Measurements from ENCODE around the gene SDCCAG8.

The SDCCAG8 gene

GRCh38 chr1:243428617-243429342 lies 172.9 kb downstream of the SDCCAG8 start:
- DNase-seq = no peak

GRCh38 chr1:243431591-243431990 lies 175.8 kb downstream of the SDCCAG8 start:
- DNase-seq = no peak

- no peak for DNase-seq
Measured at GRCh38 chr1:243432136-243432535, 176.3 kb downstream of the SDCCAG8 start.

- DNase-seq = no peak
Measured at GRCh38 chr1:243433737-243434370, 178.0 kb downstream of the SDCCAG8 start.

GRCh38 chr1:243434594-243434993 lies 178.8 kb downstream of the SDCCAG8 start:
- DNase-seq = no peak

GRCh38 chr1:243435836-243436235 lies 180.0 kb downstream of the SDCCAG8 start:
- no peak for DNase-seq

GRCh38 chr1:243438146-243438545 lies 182.3 kb downstream of the SDCCAG8 start:
- DNase-seq = no peak

- no peak for DNase-seq
Measured at GRCh38 chr1:243438815-243439214, 183.0 kb downstream of the SDCCAG8 start.

GRCh38 chr1:243440406-243440805 lies 184.6 kb downstream of the SDCCAG8 start:
- no peak for DNase-seq

- no peak for DNase-seq
Measured at GRCh38 chr1:243441601-243442000, 185.8 kb downstream of the SDCCAG8 start.

- DNase-seq = no peak
Measured at GRCh38 chr1:243443557-243443956, 187.7 kb downstream of the SDCCAG8 start.

GRCh38 chr1:243447347-243447746 lies 191.5 kb downstream of the SDCCAG8 start:
- no peak for DNase-seq

GRCh38 chr1:243447844-243448243 lies 192.0 kb downstream of the SDCCAG8 start:
- no peak for DNase-seq

GRCh38 chr1:243449373-243449772 lies 193.5 kb downstream of the SDCCAG8 start:
- DNase-seq = no peak

- no peak for DNase-seq
Measured at GRCh38 chr1:243452092-243452491, 196.3 kb downstream of the SDCCAG8 start.

- DNase-seq = no peak
Measured at GRCh38 chr1:243454328-243454997, 198.6 kb downstream of the SDCCAG8 start.

- DNase-seq = no peak
Measured at GRCh38 chr1:243455760-243456651, 200.2 kb downstream of the SDCCAG8 start.

- no peak for DNase-seq
Measured at GRCh38 chr1:243457363-243457982, 201.6 kb downstream of the SDCCAG8 start.

GRCh38 chr1:243459059-243459458 lies 203.2 kb downstream of the SDCCAG8 start:
- DNase-seq = no peak

- DNase-seq = no peak
Measured at GRCh38 chr1:243461700-243462099, 205.9 kb downstream of the SDCCAG8 start.

- no peak for DNase-seq
Measured at GRCh38 chr1:243462929-243463697, 207.3 kb downstream of the SDCCAG8 start.

- no peak for DNase-seq
Measured at GRCh38 chr1:243465081-243465480, 209.2 kb downstream of the SDCCAG8 start.
